Gastrocnemius medialis (tissue), 4 donors: Measurements from ENCODE around the gene GPRC5D. TPM values are rescaled to one million over a fixed set of nuclear protein-coding genes. Genes with fewer than 3 reads are reported as not detected.
A peak's percentile ranks its signal among the peaks of the same experiment; 100 is the strongest.

Experiments
- ATAC-seq, 2 donors: fragments of 150-250 bp; one replicate each; pipeline ENCODE4 v1.9.1; 2016
- DNase-seq, 2 donors: peaks; one replicate each; pipeline ENCODE4 v3.0.0-alpha.2; 2019
- H3K27ac ChIP-seq, 4 donors: fragments of 200-600 bp; sonication (generic); 1 replicate in 1 of 4; 2 replicates in 3 of 4; pipeline ENCODE4 v1.5.1; 2016 to 2018; ENCODE audit warnings: mild to moderate bottlenecking in 2 of 4, moderate library complexity in 1 of 4
- H3K27me3 ChIP-seq, 3 donors: fragments of 200-600 bp; sonication (generic) in 2 of 3; 1 replicate in 1 of 3; 2 replicates in 2 of 3; pipeline versions ENCODE4 v1.5.1 to v1.6.0; 2016 to 2019; ENCODE audit warnings: mild to moderate bottlenecking in 1 of 3, moderate library complexity in 1 of 3
- H3K36me3 ChIP-seq, 2 donors: fragments of 200-600 bp; sonication (generic) in 1 of 2; one replicate each; pipeline ENCODE4 v1.5.1; 2017 to 2018
- H3K4me1 ChIP-seq, 2 donors: fragments of 200-600 bp; sonication (generic) in 1 of 2; one replicate each; pipeline ENCODE4 v1.5.1; 2016 to 2017; ENCODE audit warnings: mild to moderate bottlenecking in 2 of 2
- H3K4me3 ChIP-seq, 4 donors: fragments of 200-600 bp; sonication (generic) in 3 of 4; 1 replicate in 1 of 4; 2 replicates in 3 of 4; pipeline ENCODE4 v1.5.1; 2016 to 2019; ENCODE audit warnings: mild to moderate bottlenecking in 2 of 4
- H3K9me3 ChIP-seq, 3 donors: fragments of 200-600 bp; sonication (generic) in 2 of 3; 1 replicate in 1 of 3; 2 replicates in 2 of 3; pipeline ENCODE4 v1.5.1; 2016 to 2019
- CTCF ChIP-seq, 5 experiments: fragments of 450-650 bp in 3 of 5; fragments of 200-600 bp in 2 of 5; sonication (generic) in 2 of 5; IDR thresholded peaks in 4 of 5; conservative IDR thresholded peaks in 1 of 5; 1 replicate in 4 of 5; 2 replicates in 1 of 5; pipeline ENCODE4 v1.5.1; 2016 to 2019; ENCODE audit warnings: antibody characterized with exemption in 5 of 5, mild to moderate bottlenecking in 3 of 5, moderate library complexity in 3 of 5
- POLR2A ChIP-seq, 2 donors: fragments of 450-650 bp; IDR thresholded peaks; one replicate each; pipeline ENCODE4 v1.6.1; 2017; ENCODE audit warnings: antibody characterized with exemption in 2 of 2, mild to moderate bottlenecking in 2 of 2, moderate library complexity in 2 of 2
- in situ Hi-C, 4 donors: fragments of 200-750 bp; cut with MboI; loops; one replicate each; pipeline versions ENCODE4 v1.15.0 to v1.8.0; 2017; ENCODE audit warnings: low sequenced_read_pairs in 4 of 4
- intact Hi-C: fragments of 100-400 bp; cut with DNase I; formaldehyde crosslinking; loops from one replicate; pipeline ENCODE4 v1.15.1; 2023; ENCODE audit warnings: low total_unique reads
- total RNA-seq, 4 donors: library from RNA; depleted of rRNA; stranded (reverse); fragments of >200 nt; gene quantifications; one replicate each; pipeline versions ENCODE4 v1.1.0 to v1.2.3, GENCODE V29; 2016

Gene GPRC5D
- total RNA-seq, 4 donors from 2014 or later: not detected

- DNase-seq: no peak
These were observed 33.9 kb upstream of the GPRC5D start for GRCh38 chr12:12985817-12986408.

GRCh38 chr12:12984149-12984548 lies 32.2 kb upstream of the GPRC5D start:
- Histone ChIP-seq H3K27ac (no peak overlapping the region), H3K27me3 (no peaks in the 10 kb centered on the region), H3K9me3 (no peaks in the 10 kb centered on the region), H3K4me3 (no peak overlapping the region), H3K4me1 (no peaks in the 10 kb centered on the region), H3K36me3 (peaks cover 0 to 41% of the 10 kb centered on the region in 2 donors)
- ATAC-seq (no peak), DNase-seq (no peak)
- intact Hi-C loops (loop anchor here (10.0 kb wide), 1 partner anchor 199 kb away; the partner anchor contains the start of gene APOLD1), in situ Hi-C loops (loop anchor here in 3 of 4 donors (5.0 to 25.0 kb wide), 4 partner anchors 67 to 197 kb away; partner anchors contain the start of genes DDX47 (in 2 of the 3) and APOLD1 (in 1 of the 3))
- TF ChIP-seq POLR2A (IDR thresholded peaks at IDR 0.05): no peak
- no peak for TF ChIP-seq CTCF (IDR thresholded peaks at IDR 0.05 in 4 of 5, conservative IDR thresholded peaks at IDR 0.05 in 1 of 5)

More at GRCh38 chr12:12985817-12986408, 33.9 kb upstream of the GPRC5D start:
- Histone ChIP-seq H3K27ac (no peak overlapping the region), H3K36me3 (peaks cover 0 to 41% of the 10 kb centered on the region in 2 donors), H3K9me3 (no peaks in the 10 kb centered on the region), H3K27me3 (no peaks in the 10 kb centered on the region), H3K4me1 (no peaks in the 10 kb centered on the region), H3K4me3 (no peak overlapping the region)
- ATAC-seq: peak in 1 of 2 donors; percentile 30
- in situ Hi-C loops (loop anchor here in 3 of 4 donors (10.0 to 25.0 kb wide), 3 partner anchors 171 to 199 kb away; partner anchors contain the start of genes DDX47 (in 2 of the 3) and APOLD1 (in 1 of the 3)), intact Hi-C loops (loop anchor here (10.0 kb wide), 1 partner anchor 201 kb away; the partner anchor contains the start of gene APOLD1)
- TF ChIP-seq POLR2A (IDR thresholded peaks at IDR 0.05) (no peak), CTCF (IDR thresholded peaks at IDR 0.05 in 4 of 5, conservative IDR thresholded peaks at IDR 0.05 in 1 of 5) (peak in 2 of 5 experiments; percentile 24 to 37)

- intact Hi-C loops: loop anchor here (1.0 to 10.0 kb wide), 2 partner anchors 67 to 199 kb away; partner anchors contain the start of gene APOLD1
- in situ Hi-C loops: loop anchor here in 3 of 4 donors (5.0 to 25.0 kb wide), 4 partner anchors 66 to 196 kb away; partner anchors contain the start of genes DDX47 (in 2 of the 3) and APOLD1 (in 1 of the 3)
- ATAC-seq: peak; percentile 55 to 68
- Histone ChIP-seq H3K36me3 (peaks cover 0 to 40% of the 10 kb centered on the region in 2 donors), H3K4me3 (no peak overlapping the region), H3K4me1 (no peaks in the 10 kb centered on the region), H3K9me3 (no peaks in the 10 kb centered on the region), H3K27me3 (no peaks in the 10 kb centered on the region), H3K27ac (no peak overlapping the region)
- DNase-seq: no peak
- TF ChIP-seq CTCF (IDR thresholded peaks at IDR 0.05 in 4 of 5, conservative IDR thresholded peaks at IDR 0.05 in 1 of 5): peak in 4 of 5 experiments; percentile 6 to 56 (median 42)
- TF ChIP-seq POLR2A (IDR thresholded peaks at IDR 0.05): no peak
These were observed 31.6 kb upstream of the GPRC5D start for GRCh38 chr12:12983420-12984035.

- no peaks in the 10 kb centered on the region for H3K4me1 ChIP-seq
- DNase-seq: no peak
- no peak overlapping the region for H3K27ac ChIP-seq
- in situ Hi-C loops: loop anchor here in 3 of 4 donors (5.0 to 25.0 kb wide), 4 partner anchors 65 to 195 kb away; partner anchors contain the start of genes DDX47 (in 2 of the 3) and APOLD1 (in 1 of the 3)
- TF ChIP-seq CTCF (IDR thresholded peaks at IDR 0.05 in 4 of 5, conservative IDR thresholded peaks at IDR 0.05 in 1 of 5) (no peak), POLR2A (IDR thresholded peaks at IDR 0.05) (no peak)
- ATAC-seq: no peak
- intact Hi-C loops: loop anchor here (10.0 kb wide), 1 partner anchor 198 kb away; the partner anchor contains the start of gene APOLD1
- no peaks in the 10 kb centered on the region for H3K9me3 ChIP-seq
- no peak overlapping the region for H3K4me3 ChIP-seq
- peaks cover 0 to 31% of the 10 kb centered on the region in 2 donors for H3K36me3 ChIP-seq
- H3K27me3 ChIP-seq: no peaks in the 10 kb centered on the region
These were observed 30.4 kb upstream of the GPRC5D start for GRCh38 chr12:12982331-12982730.
